Stimulated activated CD4-positive, alpha-beta T cell treated with anti-CD3 and anti-CD28 coated beads, TNF-alpha, amount 100 ng/mL, for 1 hour (primary cell): ENCODE results near the gene NEDD9.

ENCODE experiments used
- DNase-seq, 3 donors: peaks; one replicate each; pipeline ENCODE4 v3.0.0-alpha.2; 2020; ENCODE audit warnings: low read depth in 3 of 3, low spot score in 1 of 3

The NEDD9 gene

DNA sequence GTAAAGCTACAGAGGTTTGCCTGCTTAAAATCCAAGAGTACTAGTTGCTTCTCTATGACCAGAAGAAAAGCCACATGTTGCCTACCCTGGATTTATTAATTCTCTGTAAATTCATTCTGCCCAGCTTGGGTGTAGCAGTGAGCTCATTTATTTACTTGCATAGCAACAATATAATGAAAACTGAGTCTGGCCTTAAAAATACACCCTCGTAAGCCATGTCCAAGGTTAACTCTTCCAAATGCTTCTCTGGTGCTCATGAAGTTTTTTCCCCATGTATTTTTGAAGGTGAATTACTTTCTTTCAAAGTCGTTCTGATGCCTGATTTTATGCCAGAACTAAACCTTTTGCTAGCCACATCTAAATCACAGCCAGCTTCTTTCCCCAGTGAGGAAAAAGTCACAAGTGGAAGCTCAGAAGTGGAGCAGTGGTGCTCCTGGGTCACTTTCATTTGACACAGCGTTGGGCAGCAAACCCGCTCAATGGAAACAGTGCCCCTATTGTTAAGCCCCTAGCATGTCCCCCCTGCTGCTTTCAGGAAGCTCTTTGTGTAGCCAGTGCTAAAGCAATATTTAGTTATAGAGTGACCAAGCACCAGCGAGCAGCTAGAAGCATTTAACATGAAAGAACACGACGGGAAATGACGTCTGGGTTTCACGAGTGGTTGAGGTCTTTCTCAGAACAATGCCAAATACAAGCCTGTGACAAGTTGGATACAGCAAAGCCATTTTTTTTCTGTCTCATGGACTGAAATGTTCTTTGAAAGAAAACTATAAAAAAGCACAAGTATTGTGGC, 29.8 kb downstream of the NEDD9 start:
- DNase-seq: no peak

GRCh38 chr6:11201772-11202512, 30.5 kb downstream of the NEDD9 start:
- DNase-seq: no peak

GRCh38 chr6:11201015-11201414, 31.5 kb downstream of the NEDD9 start:
- no peak for DNase-seq

DNA sequence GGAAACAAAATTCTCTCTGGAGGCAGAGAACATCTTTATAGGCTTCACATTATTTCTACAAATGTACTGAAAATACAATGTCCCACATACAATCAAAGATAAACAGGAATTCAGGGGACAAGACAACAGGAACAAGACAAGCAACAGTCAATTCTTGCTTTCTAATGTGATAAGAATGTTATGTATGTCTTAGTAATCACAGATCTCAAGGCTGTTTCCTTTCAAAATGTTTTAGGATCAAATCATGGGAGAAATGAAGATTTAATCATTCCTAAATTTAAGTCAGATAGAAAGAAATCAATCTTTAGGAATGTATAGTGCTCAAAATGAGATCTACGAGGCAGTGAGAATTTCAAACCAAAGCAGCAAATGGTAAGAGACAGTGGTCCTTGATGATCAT, 32.1 kb downstream of the NEDD9 start:
- no peak for DNase-seq

DNA sequence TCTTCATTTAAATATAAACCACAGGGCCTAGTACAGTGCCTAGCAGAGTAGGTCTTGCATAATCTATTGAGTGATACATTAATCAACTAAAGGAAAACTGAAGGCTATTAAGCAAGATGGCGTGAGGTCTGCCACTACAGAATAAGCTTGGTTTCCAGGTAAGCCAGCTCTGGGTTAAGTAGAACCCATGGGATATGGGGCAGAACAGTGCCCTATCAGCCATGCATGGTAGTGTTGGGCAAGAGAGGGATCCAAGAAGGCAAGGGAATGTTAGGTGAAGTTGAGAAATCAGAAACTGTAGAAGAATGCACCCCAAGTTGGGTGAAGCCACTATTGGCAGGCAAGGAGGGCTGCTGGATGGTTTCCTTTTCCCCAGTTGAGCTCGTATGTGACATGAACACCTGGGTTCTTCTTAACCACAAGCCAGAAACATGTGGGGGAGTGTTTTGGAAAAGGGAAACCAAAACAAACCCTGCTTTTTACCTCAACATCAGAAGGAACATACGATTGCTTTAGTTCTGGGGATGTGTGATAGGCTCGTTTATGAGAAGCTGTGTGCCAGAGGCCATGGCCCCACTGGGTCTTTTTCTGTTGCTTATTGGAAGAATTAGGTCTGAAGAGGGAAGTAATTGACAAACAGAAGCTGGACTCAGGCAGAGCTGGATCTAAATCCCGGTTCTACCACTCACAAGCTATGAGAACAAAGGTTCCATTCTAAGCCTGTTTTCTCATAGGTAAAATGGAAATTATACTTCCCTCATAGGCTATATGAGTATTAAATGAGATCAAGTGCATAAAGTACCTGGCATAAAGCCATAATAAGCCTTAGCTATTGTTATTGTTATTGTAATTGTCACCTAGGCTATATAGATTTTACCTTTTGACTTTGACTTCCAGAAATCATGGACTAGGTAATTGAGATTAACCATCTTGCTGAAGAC, 33.5 kb downstream of the NEDD9 start:
- DNase-seq: no peak

- DNase-seq: no peak
Measured at GRCh38 chr6:11197850-11198249, 34.6 kb downstream of the NEDD9 start.

GRCh38 chr6:11197175-11197536, 35.3 kb downstream of the NEDD9 start:
- DNase-seq: no peak

GRCh38 chr6:11196511-11197174, 35.8 kb downstream of the NEDD9 start:
- DNase-seq: no peak

GRCh38 chr6:11194356-11195218, 37.9 kb downstream of the NEDD9 start:
- no peak for DNase-seq

DNA sequence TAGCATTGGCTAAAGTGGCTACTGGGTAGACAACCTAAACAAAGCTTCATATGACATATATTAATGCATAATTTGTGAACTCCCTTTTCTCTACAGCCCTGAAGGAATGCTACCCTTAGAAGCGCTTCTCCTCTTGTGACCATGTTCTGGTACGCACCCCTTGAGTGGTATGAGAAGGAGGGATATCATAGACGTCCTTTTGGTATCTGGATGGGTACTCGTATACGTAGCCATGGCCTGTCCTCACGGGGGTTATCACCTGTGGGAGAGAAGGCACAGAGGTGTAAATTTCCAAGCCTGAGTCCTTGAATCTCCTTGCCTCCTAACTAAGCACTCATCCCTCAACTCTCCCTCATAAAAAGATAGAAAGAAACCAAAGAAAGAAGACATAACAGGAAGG, 39.0 kb downstream of the NEDD9 start:
- DNase-seq: no peak

DNA sequence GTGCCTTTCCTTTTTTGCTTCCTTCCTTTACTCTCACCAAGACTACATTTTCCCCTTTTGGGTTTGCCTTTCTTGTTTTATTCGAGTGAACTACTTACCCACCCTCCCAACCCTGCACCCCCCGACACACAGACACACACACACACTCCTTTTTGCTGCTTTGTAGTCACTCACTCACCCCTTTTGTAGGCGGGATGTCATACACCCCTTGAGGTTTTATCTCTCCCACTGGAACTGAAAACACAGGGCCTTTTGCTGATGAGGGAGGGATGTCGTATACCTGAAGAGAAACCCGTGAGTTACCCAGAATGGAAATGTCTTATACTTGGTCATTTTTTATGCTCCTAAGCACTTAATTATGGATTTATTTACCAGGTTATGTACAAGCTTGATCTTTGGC, 40.3 kb downstream of the NEDD9 start:
- no peak for DNase-seq

DNA sequence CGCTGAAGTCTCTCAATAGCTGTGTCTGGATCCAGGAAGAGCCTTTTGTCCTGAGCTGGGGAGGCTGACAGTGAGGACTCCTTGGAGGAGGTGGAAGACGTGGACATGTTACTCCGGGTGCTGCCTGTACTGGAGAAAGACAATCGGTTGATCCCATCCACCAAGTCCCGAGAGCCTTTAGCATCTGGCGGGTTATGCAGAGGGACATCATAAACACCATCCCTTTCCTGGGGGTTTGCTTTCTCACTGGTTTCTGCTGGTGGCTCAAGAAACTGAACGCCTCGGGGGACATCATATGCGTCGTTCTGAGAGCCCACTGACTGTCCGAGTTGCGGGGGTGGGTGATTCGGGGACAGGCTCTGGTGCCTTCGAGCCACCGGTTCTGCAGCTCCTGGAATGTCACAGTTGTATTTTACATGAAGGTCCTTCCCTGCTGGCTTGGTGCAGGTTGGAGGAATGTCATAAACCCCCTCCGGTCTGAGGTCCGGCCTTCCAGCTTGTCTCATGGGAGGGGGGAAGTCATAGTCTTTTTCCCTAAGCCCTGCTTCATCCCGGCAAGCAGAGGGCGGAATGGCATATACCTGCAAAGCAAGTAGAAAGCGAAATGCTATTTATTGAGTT, 41.7 kb downstream of the NEDD9 start:
- DNase-seq: no peak

GRCh38 chr6:11189865-11190624, 42.4 kb downstream of the NEDD9 start:
- no peak for DNase-seq

GRCh38 chr6:11188161-11188915, 44.1 kb downstream of the NEDD9 start:
- no peak for DNase-seq

GRCh38 chr6:11187301-11187700, 45.2 kb downstream of the NEDD9 start:
- no peak for DNase-seq

DNA sequence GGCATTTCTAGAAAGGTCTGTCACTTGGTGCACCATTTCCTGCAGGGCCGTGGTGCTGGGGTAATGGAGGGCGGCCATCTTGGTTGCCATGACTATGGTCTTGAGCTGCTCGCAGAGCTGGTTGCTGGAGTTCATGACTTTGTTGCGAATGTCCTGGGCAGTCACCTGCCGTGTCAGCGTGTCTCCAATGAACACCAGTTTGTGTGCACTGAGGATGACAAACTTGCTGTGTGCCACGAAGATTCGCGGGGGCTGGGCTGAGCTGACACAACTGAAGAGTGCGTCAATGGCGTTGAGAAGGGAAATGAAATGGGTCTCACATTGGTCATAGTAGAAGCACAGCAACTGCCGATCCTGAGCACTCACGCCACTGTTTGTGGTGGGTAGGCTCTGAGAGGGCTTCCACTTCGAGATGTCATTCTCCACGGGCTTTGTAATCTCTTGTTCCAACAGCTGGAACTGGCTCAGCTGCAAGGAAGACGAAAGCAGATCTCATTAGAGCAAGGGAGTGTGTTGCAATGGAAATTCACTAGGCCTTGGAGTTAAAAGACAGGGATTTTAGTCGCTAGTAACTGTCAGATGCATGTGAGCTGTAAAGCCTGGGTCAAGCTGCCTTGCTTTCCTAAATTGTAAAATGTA, 47.1 kb downstream of the NEDD9 start:
- DNase-seq: no peak

GRCh38 chr6:11183761-11184362, 48.6 kb downstream of the NEDD9 start:
- DNase-seq: no peak
